ENCODE results near the gene MT2A. TPM values are rescaled to one million over a fixed set of nuclear protein-coding genes. Genes with fewer than 3 reads are reported as not detected.

MT2A gene
- total and polyA plus RNA-seq, 10 of the 15 experiments (the other 5 are each of a cell fraction or from before 2014, with no cell fraction given), result 7.3 to 271 (median 53.5) TPM

GRCh38 chr16:56626685-56627084 lies 18.3 kb downstream of the MT2A start:
- CTCF ChIA-PET, result no interaction called here
- Histone ChIP-seq H3K36me3 (ENCODE audit: control insufficient read depth in 2 of 2, insufficient read depth in 2 of 2, low read length in 1 of 2) (no peaks in the 10 kb centered on the region), H3K4me1 (ENCODE audit: control insufficient read depth, insufficient read depth, low read length) (peaks cover 17% of the 10 kb centered on the region), H4K20me1 (ENCODE audit: control insufficient read depth, insufficient read depth) (no peaks in the 10 kb centered on the region), H2AFZ (ENCODE audit: control insufficient read depth, low read depth, low read length) (no peak overlapping the region), H3K79me2 (ENCODE audit: control insufficient read depth, insufficient read depth, low read length) (no peaks in the 10 kb centered on the region), H3K4me2 (ENCODE audit: control insufficient read depth, insufficient read depth) (no peak overlapping the region), H3K27ac (ENCODE audit: control insufficient read depth, insufficient read depth) (no peak overlapping the region), H3K4me3 (no peak overlapping the region), H3K9me3 (replicated peaks; ENCODE audit: control insufficient read depth, insufficient read depth, low read length) (no peaks in the 10 kb centered on the region), H3K27me3 (replicated peaks in 1 of 2; ENCODE audit: control insufficient read depth in 2 of 2, insufficient read depth in 2 of 2, low read length in 1 of 2) (peaks cover 0 to 4% of the 10 kb centered on the region in 2 experiments), H3K9ac (ENCODE audit: control insufficient read depth, insufficient read depth, low read length) (no peak overlapping the region)
- in situ Hi-C loops (cut with MboI) (no loop called here), intact Hi-C loops (cut with micrococcal nuclease; ENCODE audit: unreplicated experiment) (no loop called here)
- FAIRE-seq, result no peak
- no peak for ATAC-seq
- BruUV-seq (replicated peaks), result no TSS peak
- RAD21 ChIA-PET (ENCODE audit: unreplicated experiment), result no interaction called here
- POLR2A ChIA-PET, result no interaction called here
- SMC1A ChIA-PET (ENCODE audit: uncharacterized antibody, unreplicated experiment), result no interaction called here
- WGBS (ENCODE audit: insufficient coverage, insufficient replicate concordance, low lambda C conversion rate, missing lambda C conversion rate), result 30% methylated on average over 7 of the region's 7 CpGs
- DNase-seq (ENCODE audit: low read depth, low spot score), result no peak
- TF ChIP-seq USF2 (IDR thresholded peaks at IDR 0.05; ENCODE audit: borderline replicate concordance, low read depth, low read length) (no peak), ZNF274 (IDR thresholded peaks at IDR 0.05; ENCODE audit: insufficient read depth, insufficient read length) (no peak)

GRCh38 chr16:56628486-56629350 lies 20.3 kb downstream of the MT2A start:
- Histone ChIP-seq H2AFZ (ENCODE audit: control insufficient read depth, low read depth, low read length) (no peak overlapping the region), H3K36me3 (ENCODE audit: control insufficient read depth in 2 of 2, insufficient read depth in 2 of 2, low read length in 1 of 2) (no peaks in the 10 kb centered on the region), H3K4me2 (ENCODE audit: control insufficient read depth, insufficient read depth) (no peak overlapping the region), H3K4me1 (ENCODE audit: control insufficient read depth, insufficient read depth, low read length) (peaks cover 17% of the 10 kb centered on the region), H3K9me3 (replicated peaks; ENCODE audit: control insufficient read depth, insufficient read depth, low read length) (no peaks in the 10 kb centered on the region), H4K20me1 (ENCODE audit: control insufficient read depth, insufficient read depth) (no peaks in the 10 kb centered on the region), H3K79me2 (ENCODE audit: control insufficient read depth, insufficient read depth, low read length) (no peaks in the 10 kb centered on the region), H3K4me3 (no peak overlapping the region), H3K9ac (ENCODE audit: control insufficient read depth, insufficient read depth, low read length) (no peak overlapping the region), H3K27me3 (replicated peaks in 1 of 2; ENCODE audit: control insufficient read depth in 2 of 2, insufficient read depth in 2 of 2, low read length in 1 of 2) (peaks cover 2 to 18% of the 10 kb centered on the region in 2 experiments), H3K27ac (ENCODE audit: control insufficient read depth, insufficient read depth) (no peak overlapping the region)
- ChIA-PET SMC1A (ENCODE audit: uncharacterized antibody, unreplicated experiment) (interaction anchor here (1.0 to 1.1 kb wide), 2 partner anchors 19 to 25 kb away, joined by 3 to 6 read pairs; no protein-coding TSS in a partner anchor), CTCF (interaction anchor here (1.4 to 3.1 kb wide), 2 partner anchors 25 to 28 kb away, joined by 4 to 14 read pairs; no protein-coding TSS in a partner anchor), RAD21 (ENCODE audit: unreplicated experiment) (interaction anchor here (1.4 to 2.7 kb wide), 2 partner anchors 19 to 73 kb away, joined by 3 to 23 read pairs; partner anchors contain the start of gene MT2A), POLR2A (no interaction called here)
- FAIRE-seq, result no peak
- no peak for DNase-seq (ENCODE audit: low read depth, low spot score)
- TF ChIP-seq SIX5 (IDR thresholded peaks at IDR 0.05; ENCODE audit: low read depth, low read length, severe bottlenecking) (no peak), BCL3 (IDR thresholded peaks at IDR 0.05; ENCODE audit: borderline replicate concordance, insufficient read depth, low read depth, low read length, poor library complexity, severe bottlenecking) (no peak), SMARCA5 (IDR thresholded peaks at IDR 0.05) (no peak), KAT2A (conservative IDR thresholded peaks at IDR 0.05; ENCODE audit: control insufficient read depth, low read depth, low read length) (no peak)
- in situ Hi-C loops (cut with MboI) (no loop called here), intact Hi-C loops (cut with micrococcal nuclease; ENCODE audit: unreplicated experiment) (no loop called here)
- WGBS (ENCODE audit: insufficient coverage, insufficient replicate concordance, low lambda C conversion rate, missing lambda C conversion rate), result 65% methylated on average over 8 of the region's 9 CpGs
- no TSS peak for BruUV-seq (replicated peaks)
- no peak for ATAC-seq

Measured in GM12878 (cell line).